KOPT-K1 (cell line): ENCODE data around the gene DENND1A.

Experiments used
- H3K27ac ChIP-seq: fragments of 200-600 bp; sonication (generic); 2 replicates; pipeline ENCODE4 v1.5.1; 2016; ENCODE audit warnings: antibody characterized with exemption, mild to moderate bottlenecking, low read depth, low read length; ENCODE audit not compliant: poor library complexity, severe bottlenecking
- H3K36me3 ChIP-seq: fragments of 200-600 bp; sonication (generic); 2 replicates; pipeline ENCODE4 v1.5.1; 2017; ENCODE audit warnings: antibody characterized with exemption, mild to moderate bottlenecking, low read length, moderate library complexity; ENCODE audit not compliant: insufficient read depth
- H3K9me3 ChIP-seq: fragments of 200-600 bp; sonication (generic); 2 replicates; pipeline ENCODE4 v1.5.1; 2017; ENCODE audit warnings: antibody characterized with exemption, low read length, mild to moderate bottlenecking; ENCODE audit not compliant: insufficient read depth, poor library complexity, severe bottlenecking

The DENND1A gene

GRCh38 chr9:123360161-123361085 is 569.5 kb downstream of the DENND1A start:
- H3K9me3 ChIP-seq, result no peaks in the 10 kb centered on the region
- no peaks in the 10 kb centered on the region for H3K36me3 ChIP-seq
- H3K27ac ChIP-seq, result peak overlapping the region; percentile 20

- Histone ChIP-seq H3K36me3 (no peaks in the 10 kb centered on the region), H3K9me3 (no peaks in the 10 kb centered on the region), H3K27ac (no peak overlapping the region)
Measured at GRCh38 chr9:123359546-123359945, 570.4 kb downstream of the DENND1A start.

GRCh38 chr9:123359106-123359505 is 570.8 kb downstream of the DENND1A start:
- no peaks in the 10 kb centered on the region for H3K36me3 ChIP-seq
- no peaks in the 10 kb centered on the region for H3K9me3 ChIP-seq
- peak overlapping the region; percentile 30 for H3K27ac ChIP-seq

DNA sequence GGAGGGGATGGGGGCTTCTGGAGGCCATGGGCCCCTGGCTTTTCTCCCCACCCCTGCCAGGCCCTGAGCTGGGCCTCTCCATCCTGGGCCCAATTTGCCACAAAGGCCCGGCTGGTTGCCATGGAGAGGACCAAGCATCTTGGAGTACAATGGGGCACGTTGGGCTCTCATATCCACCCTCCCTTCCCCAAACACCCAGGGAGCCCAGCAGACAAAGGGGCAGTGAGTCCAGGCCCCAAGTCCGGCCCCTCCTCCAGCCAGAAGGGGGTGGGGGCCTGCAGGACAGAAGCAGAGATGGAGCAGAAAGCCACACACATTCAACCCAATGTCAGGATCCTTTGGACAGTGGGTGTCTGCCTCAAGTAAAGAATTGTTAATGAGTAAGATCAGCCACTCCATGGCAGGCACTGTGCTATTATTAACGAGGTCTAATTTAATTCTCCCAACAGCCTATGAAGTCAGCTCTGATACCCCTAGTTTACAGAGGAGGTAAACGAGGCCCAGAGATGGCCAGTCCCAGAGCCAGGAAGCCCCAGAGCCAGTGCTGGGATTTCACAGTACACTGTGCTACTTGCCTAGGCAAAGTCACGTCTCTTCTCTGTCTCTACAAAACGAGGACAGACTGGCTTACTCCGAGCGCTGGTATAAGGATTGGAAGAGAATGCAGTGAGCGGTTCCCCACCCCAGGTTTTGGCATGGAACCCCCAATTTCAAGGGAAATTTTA is 571.6 kb downstream of the DENND1A start:
- no peaks in the 10 kb centered on the region for H3K36me3 ChIP-seq
- peak overlapping the region; percentile 30 for H3K27ac ChIP-seq
- no peaks in the 10 kb centered on the region for H3K9me3 ChIP-seq

GRCh38 chr9:123357743-123358059 is 572.2 kb downstream of the DENND1A start:
- Histone ChIP-seq H3K36me3 (no peaks in the 10 kb centered on the region), H3K9me3 (no peaks in the 10 kb centered on the region), H3K27ac (no peak overlapping the region)

DNA sequence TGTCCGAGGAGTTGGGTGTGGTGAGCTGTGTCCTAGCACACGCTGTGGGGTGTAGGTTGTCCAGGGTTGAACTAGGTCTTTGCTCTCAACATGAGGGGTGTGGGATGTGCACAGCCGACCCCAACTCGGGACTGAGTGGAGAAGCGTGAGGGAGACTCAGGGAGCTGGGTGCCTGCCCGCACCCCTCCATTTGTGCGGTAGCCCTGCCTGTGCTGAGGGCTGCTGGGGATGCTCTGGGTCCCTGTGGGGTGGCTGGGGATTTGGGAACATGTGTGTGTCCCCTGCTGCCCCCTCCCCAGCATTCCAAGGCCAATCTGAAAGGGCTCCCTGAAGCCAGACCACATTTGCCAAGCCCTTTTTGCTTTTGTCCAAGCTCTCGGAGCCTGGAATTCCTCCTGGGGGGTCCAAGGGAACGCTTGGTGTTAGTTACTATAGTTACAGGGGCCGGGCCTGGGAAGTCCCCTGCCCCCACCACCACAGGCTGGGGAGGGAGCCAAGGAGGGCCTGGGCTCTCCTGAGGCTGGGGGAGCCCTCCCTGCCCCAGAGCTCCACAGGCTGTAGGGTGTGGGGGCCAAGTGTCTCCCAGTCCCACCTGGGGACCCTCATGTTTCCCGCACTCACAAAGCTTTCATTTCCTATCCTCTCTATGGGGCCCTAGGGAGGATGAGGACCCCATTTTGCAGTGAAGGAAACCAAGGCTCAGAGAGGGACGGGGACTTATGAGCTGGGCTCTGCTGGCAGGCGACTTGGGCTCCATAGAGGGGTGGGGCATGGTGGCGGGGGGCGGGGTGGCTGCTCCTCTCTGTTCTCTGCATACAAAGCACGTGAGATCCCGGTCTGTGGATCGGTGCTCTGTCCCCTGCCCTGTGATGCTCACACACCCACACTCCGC is 572.8 kb downstream of the DENND1A start:
- no peaks in the 10 kb centered on the region for H3K9me3 ChIP-seq
- no peak overlapping the region for H3K27ac ChIP-seq
- H3K36me3 ChIP-seq, result no peaks in the 10 kb centered on the region

DNA sequence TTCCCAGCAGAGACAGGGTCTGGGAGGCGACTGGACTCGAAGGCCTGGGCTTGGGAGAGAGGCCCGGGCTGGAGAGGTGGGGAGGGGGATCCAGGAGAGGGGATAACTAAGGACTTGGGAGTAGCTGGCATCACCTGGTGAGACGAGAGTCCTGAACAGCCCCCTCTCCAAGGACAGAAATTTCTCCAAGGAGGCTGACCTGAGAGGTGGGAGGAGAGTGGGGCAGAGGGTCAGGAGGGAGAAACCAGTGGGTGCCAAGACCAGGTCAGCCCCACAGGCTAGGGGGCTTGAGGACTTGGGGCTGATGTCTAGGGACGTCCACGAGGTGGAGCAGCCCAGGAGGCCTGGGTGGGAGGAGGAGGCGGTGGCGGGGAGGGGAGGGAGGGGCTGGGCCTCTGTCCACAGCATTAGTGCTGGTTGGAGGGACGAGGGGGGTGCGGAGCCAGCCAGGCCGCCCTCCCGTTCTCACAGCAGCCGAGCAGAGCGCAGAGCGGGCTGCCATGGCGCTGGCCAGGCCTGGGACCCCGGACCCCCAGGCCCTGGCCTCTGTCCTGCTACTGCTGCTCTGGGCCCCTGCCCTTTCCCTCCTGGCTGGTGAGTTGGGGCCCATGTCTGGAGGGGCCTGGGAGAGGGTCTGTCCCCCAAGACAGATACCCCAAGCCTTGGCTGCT is 574.0 kb downstream of the DENND1A start, which contains the start of gene CRB2:
Gene CRB2 (plus strand): TSS at position 437 of the 671 bp plus-strand sequence. CDS start 64 bp downstream, at position 501.
- Histone ChIP-seq H3K9me3 (no peaks in the 10 kb centered on the region), H3K36me3 (no peaks in the 10 kb centered on the region), H3K27ac (no peak within 1 kb of the TSS)

DNA sequence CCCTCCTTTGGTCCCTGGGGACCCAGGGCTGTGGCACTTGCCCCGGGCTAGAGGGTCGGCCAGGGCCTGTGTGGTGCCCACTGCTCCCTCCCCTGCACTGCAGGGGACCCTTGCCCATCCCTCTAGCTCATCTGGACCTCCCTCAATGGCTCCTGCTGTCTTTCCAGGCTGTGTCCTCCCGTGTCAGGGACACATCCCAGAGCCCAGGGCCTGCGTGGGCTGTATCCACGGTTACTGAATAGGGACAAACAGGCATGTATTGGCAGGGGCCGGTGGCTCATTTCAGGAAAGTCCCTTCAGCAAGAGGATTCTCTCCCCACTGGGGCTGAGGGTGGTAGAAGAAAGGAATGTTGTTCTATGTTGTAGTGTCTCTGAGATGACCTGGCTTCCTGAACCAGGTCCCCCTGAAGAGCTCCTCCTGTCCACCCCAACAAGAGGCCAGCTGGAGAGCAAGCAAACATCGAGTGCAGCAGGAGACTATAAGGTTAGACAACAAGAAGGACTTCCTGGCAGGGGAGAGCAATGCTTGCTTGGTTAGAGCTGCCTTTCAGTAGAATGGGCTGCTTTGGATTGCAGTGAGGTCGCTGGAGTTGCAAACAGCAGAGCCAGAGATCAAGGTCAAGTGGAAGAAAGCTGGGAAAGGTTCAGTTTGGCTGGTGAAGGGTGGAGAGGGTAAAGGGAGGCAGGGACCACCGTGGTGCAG is 575.0 kb downstream of the DENND1A start:
- Histone ChIP-seq H3K27ac (no peak overlapping the region), H3K36me3 (no peaks in the 10 kb centered on the region), H3K9me3 (no peaks in the 10 kb centered on the region)

GRCh38 chr9:123353984-123354591 is 575.8 kb downstream of the DENND1A start:
- no peaks in the 10 kb centered on the region for H3K9me3 ChIP-seq
- H3K27ac ChIP-seq, result no peak overlapping the region
- H3K36me3 ChIP-seq, result no peaks in the 10 kb centered on the region

GRCh38 chr9:123353041-123353440 is 576.9 kb downstream of the DENND1A start:
- Histone ChIP-seq H3K27ac (no peak overlapping the region), H3K36me3 (no peaks in the 10 kb centered on the region), H3K9me3 (no peaks in the 10 kb centered on the region)

DNA sequence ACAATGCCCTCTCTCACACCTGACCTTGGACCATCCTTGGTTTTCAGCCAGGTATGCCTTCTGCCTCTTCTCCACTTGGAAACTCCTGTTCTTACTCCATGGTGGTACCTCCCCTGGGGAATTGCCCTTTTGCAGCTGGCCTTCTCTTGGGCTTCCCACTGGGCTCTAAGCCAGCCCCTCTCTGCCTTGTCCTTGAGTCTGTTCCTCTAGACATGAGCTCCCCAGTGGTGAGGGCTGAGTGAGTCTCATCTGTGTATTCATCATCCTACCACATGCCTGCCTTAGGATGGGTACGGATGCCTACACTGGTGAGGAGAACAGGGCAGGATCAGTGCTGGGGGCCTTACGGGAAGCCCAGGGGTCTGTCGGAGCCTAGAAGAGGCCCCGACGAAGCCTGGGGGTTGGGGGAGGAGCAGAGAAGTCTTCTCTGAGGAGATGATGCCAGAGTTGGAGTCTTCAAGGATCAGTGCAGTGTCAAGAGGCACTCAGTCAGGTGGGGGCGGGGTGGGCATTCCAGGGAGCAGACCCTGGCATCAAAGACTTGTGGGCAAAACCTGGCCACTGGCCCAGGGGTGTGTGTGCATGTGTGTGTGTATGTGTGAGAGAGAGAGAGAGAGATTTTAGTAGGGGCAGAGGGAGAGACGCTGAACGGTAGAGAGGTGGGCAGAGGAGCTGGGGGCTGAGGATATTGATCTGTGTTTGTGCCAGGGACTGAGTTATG is 579.2 kb downstream of the DENND1A start:
- H3K27ac ChIP-seq, result no peak overlapping the region
- no peaks in the 10 kb centered on the region for H3K36me3 ChIP-seq
- H3K9me3 ChIP-seq, result no peaks in the 10 kb centered on the region

DNA sequence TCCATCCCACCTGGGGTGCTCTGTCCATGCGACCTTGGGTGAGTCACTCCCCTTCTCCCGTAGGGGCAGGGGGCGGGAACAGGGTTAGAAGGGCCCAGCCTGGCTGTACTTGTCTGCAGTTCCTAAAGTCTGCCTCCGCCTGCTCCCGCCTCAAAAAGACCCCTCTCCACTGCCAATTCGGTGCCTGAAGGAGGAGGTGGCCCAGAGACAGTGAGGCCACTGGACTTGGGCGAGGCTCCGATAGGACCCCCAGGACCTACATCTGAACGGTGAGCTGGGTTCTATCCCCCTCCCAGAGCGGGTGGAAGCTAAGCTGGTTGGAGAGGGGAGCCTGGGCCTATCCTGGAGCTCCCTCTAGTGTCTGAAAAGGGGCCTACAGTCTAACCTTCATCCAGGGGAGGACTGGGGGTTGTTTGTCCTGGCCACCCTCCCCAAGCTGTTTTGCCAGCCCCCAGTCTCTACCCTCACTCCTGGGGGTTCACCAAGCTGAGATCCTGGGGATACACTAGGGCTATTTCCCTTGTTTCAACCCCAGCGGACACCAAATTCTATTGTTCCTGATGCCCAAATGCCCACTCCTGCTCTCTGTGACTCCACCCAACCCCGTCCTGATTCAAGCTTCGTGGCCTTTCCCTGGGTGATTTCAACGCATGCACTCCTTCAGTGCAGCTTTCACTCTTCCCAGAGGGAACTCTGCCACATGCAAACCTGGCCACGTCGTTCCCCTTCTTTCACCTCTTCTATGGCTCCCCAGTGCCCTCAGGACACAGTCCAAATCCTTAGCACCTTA is 580.0 kb downstream of the DENND1A start:
- no peaks in the 10 kb centered on the region for H3K9me3 ChIP-seq
- no peak overlapping the region for H3K27ac ChIP-seq
- no peaks in the 10 kb centered on the region for H3K36me3 ChIP-seq
